T-helper 9 cell (primary cell): ENCODE measurements around the gene ADAMTSL3.
"Not testable (repeated sequence)": the region's sequence is repeated elsewhere in the genome, so short reads cannot be mapped to it uniquely, and the experiment has no call there.

Experiments used
- DNase-seq: peaks from one replicate; pipeline ENCODE4 v3.0.0-alpha.2; 2020

The ADAMTSL3 gene

DNA sequence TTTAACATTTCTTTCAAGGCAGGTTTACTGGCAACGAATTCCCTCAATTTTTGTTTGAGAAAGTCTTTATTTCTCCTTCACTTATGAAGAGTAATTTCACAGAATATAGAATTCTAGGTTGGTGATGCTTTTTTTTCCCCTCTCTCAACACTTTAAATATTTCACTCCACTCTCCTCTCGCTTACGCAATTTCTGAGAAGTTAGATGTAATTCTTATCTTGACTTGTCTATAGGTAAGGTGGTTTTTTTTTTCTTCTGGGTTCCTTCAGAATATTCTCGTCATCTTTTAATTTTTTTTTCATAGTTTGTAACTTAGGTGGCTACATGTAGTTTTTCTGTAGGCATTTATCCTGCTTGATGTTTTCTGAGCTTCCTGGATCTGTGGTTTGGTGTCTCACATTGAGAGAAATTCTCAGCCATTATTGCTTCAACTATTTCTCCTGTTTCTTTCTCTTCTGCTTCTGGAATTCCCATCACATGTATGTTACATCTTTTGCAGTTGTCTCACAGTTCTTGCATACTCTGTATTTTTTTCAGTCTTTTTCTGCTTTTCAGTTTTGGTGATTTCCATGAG, 392.2 kb downstream of the ADAMTSL3 start:
- no peak for DNase-seq

GRCh38 chr15:84049480-84049879, 395.6 kb downstream of the ADAMTSL3 start:
- DNase-seq = not testable (repeated sequence)

- no peak for DNase-seq
These were observed 396.2 kb downstream of the ADAMTSL3 start for GRCh38 chr15:84050076-84050475.

- DNase-seq = not testable (repeated sequence)
These were observed 397.2 kb downstream of the ADAMTSL3 start for GRCh38 chr15:84051146-84051545.

- DNase-seq = not testable (repeated sequence)
These were observed 400.6 kb downstream of the ADAMTSL3 start for GRCh38 chr15:84054544-84054943.

DNA sequence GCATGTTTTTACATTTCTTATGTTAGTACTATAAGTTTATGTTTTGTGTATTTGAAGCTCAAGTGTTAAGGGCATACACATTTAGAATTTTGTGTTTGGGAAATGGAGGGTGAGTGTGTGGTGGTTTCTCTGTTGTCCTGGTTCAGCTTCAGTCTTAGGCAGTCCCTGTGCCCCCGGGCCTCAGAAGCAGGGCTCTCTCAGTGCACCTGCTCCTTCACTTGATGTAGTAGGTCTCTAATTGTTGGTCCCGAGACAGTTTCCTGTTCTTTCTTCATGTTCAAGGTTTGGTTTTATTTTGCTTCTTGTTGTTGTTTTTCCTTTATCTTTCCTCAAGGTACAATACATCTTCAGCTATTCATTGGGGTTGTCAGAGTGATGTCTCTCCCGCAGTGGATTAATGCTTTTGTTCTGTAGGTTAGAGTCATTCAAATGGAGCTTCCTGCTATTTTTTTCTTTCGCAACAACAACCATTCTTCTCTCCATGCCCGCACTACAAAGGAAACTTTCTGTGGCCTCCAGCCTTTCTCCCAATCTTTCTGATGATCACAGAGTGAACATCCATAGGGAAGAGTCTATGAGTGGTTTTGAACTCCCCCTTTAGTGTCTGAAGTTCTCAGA, 403.9 kb downstream of the ADAMTSL3 start:
- no peak for DNase-seq

DNA sequence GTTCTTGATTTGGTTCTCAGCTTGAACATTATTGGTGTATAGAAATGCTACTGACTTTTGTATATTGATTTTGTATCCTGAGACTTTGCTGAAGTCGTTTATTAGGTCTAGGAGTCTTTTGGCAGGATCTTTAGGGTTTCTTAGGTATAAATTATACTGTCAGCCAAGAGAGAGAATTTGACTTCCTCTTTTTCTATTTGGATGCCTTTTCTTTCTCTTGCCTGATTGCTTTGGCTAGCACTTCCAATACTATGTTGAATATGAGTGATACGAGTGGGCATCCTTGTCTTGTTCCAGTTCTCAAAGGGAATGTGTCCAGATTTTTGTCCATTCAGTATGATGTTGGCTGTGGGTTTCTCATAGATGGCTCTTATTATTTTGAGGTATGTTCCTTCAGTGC, 409.8 kb downstream of the ADAMTSL3 start:
- DNase-seq = not testable (repeated sequence)

- DNase-seq = not testable (repeated sequence)
These were observed 414.8 kb downstream of the ADAMTSL3 start for GRCh38 chr15:84068674-84069073.

DNA sequence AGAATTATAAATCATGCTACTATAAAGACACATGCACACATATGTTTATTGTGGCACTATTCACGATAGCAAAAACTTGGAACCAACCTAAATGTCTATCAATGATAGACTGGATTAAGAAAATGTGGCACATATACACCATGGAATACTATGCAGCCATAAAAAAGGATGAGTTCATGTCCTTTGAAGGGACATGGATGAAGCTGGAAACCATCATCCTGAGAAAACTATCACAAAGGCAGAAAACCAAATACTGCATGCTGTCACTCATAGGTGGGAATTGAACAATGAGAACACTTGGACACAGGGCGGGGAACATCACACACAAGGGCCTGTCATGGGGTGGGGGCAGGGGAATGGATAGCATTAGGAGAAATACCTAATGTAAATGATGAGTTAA, 424.1 kb downstream of the ADAMTSL3 start:
- not testable (repeated sequence) for DNase-seq

DNA sequence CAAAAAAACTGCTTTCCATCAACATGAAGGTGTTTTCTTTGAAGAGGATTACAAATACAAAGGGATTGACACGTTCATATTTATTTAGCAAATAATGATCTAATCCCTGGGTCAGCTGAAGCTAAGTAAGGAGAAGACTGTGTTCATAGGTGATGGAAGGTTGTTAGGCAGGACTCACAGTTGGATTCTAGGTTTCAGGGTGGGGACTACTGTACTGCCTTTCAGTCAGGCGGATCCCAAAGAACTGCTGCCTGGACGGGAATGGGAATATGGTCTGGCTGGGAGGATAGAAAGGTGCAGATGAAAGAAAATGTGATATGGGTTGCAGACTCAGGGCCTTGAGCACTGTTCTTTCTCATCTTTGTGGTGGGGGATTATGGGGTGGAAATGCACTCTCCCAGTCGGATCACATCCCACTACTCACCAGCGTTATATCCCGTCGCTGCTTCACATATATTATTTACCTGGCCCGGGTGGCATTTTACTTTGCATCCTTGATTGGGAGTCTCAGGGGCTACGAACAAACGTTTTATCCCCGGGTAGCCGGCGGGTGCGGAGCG, 425.5 kb downstream of the ADAMTSL3 start:
- DNase-seq = not testable (repeated sequence)

DNA sequence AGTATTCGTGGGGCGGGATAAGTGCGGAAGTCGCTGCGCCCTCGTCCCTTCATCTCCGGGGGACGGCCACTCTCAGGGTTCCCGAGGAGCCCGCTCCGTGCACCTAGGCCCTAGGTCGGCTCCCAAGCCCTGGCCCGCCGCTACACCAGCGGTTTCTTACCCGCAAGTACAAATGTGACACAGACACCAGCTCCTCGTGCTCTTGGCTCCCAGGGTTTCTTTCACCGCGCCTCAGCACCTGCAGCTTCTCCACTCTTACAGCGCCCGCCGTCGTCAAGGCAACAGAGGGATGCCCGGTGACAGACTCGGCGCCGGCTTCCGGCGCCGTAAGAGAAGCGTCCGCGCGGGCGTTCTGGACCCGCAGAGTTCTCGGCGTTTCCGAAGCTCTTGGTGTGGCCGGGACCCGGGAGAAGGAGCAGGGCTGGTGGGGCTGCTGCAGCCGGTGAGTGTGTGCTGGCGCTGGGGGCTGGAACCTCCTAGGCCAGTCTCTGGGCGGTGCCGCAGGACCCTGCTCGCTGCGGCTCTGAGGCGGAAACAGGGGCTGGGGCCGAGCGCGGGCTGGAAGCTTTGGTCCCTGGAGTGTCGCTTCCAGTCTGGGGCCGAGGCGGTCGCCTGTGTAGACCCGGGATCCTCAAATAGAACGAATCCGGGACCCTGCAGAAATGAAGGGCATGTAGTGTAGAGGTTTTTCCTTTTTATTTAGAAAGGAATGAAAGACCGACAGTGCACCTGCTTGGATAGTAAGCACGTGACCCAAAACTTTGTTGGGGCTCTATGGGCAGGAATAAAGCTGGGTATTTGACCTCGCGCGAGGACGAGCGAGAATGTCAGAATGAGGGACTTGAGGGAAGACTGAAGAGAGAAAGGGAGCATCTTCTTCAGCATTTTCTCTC, 426.2 kb downstream of the ADAMTSL3 start:
- DNase-seq = peak; percentile 0

DNA sequence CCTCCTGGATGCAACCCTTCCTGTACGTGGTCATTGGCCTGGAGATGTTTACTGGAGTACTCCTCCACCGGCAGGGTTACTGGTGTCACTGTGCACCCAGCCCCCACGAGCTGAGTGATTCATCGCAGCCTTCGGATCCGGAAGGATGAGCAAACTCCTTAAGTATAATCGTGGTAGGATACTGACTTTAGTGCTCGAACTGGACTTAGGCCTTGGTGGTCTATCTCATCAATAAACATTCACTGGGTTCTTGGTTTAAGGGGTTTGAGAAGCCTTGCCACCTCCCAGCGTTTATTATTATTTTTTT, 426.8 kb downstream of the ADAMTSL3 start:
- DNase-seq = not testable (repeated sequence)

- no peak for DNase-seq
These were observed 427.7 kb downstream of the ADAMTSL3 start for GRCh38 chr15:84081391-84082168.

DNA sequence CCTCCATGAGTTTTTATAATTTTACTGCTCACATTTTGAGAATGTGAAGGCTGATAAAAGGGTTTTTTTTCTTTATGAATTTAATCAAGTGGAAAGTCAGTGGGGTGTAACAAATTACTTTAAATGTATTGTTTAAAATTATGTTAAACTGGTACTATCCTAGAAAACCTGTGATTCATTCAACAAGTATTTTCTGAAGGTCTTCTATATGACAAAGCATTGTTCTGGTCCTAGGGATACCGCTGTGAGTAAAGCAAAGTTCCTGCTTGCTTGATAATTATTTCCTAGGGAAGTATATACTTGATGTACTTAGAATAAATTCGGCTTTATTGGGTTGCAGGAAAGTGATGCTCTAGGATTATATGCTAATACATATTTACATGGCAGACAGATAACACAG, 428.8 kb downstream of the ADAMTSL3 start:
- DNase-seq = no peak

DNA sequence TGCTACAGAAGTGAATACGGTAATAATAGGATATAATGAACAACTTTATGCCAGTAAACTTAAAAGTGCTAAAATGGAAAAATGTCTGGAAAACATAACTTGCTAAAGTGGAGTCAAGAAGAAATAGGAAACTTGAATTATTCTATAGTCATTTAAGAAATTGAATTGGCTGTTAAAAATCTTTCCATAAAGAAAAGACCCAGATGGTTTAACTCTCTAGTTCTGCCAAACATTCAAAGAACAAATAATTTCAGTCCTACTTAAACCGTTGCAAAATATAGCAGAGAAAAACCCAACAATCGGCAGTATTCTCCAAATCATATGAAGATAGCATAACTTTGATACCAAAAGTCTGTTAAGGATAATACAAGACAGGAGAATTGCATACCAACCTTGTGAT, 432.1 kb downstream of the ADAMTSL3 start:
- DNase-seq = not testable (repeated sequence)
